HG03442 (cell line): ENCODE data around the gene MON1A.
A peak's percentile ranks its signal among the peaks of the same experiment; 100 is the strongest.
"Not testable (repeated sequence)": the region's sequence is repeated elsewhere in the genome, so short reads cannot be mapped to it uniquely, and the experiment has no call there.

Experiments used
- ATAC-seq: cut with Tn5 transposase; IDR thresholded peaks from one replicate; pipeline ENCODE4 v1.9.1; 2021; ENCODE audit warnings: mild to moderate bottlenecking, moderate library complexity; ENCODE audit not compliant: unreplicated experiment

MON1A gene, protein sequence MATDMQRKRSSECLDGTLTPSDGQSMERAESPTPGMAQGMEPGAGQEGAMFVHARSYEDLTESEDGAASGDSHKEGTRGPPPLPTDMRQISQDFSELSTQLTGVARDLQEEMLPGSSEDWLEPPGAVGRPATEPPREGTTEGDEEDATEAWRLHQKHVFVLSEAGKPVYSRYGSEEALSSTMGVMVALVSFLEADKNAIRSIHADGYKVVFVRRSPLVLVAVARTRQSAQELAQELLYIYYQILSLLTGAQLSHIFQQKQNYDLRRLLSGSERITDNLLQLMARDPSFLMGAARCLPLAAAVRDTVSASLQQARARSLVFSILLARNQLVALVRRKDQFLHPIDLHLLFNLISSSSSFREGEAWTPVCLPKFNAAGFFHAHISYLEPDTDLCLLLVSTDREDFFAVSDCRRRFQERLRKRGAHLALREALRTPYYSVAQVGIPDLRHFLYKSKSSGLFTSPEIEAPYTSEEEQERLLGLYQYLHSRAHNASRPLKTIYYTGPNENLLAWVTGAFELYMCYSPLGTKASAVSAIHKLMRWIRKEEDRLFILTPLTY

DNA sequence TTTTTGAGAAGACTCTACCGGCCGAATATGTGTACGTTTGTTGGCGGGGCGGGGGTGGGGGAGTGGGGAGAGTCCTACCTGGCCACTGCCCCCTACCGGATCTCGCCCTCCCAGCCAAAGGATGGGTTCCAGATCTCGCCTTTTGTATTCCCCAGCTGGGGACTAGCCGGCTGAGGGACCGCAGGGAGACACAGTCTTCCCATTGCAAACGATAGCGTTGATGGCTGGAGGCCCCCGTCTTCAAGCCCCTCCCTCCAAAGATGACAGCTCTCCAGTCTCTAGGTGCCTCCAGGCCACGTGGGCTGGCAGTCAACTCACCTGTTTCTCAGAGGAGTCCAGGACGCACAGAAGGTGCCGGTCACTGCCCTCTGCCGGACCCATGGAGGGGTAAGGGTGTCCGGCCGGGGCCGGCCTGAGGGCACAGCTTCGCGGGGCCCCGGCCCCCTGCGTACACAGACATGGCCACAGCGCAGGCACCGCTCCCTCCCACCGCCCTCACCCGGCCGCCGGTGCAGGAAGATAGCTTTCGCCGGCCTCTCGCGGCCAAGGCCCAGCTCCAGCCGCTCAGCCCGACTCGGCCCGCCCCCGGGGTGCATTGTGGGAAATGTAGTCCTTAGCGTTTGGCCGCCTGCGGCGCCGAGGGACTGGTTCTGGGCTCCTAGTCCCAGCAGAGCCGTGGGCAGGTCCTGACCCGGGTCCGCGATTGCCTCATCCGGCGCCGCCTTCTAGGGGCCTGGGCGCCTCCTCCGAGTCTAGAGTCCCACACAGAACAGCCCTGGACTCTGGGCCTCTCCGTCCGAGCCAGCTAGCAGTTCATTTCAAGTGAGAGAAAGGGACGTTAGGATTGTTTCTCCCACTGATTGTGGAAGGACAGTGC lies at the start of gene MON1A:
TSS of gene MON1A (minus strand) at position 521 of the 877 bp plus-strand sequence. CDS start 16,465 bp downstream, outside the sequence.
- ATAC-seq: peak; percentile 91

DNA sequence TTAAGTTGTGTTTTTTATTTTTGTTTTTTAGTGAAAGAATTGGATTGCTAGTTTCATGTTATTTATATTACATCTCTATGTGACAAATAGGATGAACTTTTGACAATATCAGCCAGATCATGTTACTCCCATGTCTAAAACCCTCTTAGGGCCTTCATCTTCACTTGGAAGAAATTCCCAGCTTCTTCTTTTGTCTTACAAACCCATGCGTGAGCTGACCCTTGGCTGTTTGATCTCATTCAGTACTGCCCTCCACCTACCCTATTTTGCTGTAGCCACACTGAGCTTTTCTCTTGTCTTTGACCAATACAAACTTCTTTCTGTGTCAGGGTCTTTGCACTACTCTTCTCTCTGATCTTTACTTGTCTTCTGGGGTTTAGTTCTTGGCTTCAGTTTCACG lies 47.3 kb upstream of the MON1A start:
- no peak for ATAC-seq

DNA sequence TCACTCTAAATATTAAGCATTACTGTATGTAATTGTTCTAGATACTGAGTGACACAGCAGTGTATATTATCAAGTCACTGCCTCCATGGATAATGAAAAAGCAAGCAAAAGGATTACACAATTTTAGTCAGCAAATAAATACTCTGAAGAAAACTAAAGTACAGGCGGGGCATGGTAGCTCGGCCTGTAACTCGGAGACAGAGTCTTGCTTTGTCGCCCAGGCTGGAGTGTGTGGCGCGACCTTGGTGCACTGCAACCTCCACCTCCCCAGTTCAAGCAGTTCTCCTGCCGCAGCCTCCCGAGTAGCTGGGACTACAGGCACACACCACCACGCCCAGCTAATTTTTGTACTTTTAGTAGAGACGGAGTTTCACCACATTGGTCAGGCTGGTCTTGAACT lies 43.0 kb upstream of the MON1A start:
- ATAC-seq: no peak

DNA sequence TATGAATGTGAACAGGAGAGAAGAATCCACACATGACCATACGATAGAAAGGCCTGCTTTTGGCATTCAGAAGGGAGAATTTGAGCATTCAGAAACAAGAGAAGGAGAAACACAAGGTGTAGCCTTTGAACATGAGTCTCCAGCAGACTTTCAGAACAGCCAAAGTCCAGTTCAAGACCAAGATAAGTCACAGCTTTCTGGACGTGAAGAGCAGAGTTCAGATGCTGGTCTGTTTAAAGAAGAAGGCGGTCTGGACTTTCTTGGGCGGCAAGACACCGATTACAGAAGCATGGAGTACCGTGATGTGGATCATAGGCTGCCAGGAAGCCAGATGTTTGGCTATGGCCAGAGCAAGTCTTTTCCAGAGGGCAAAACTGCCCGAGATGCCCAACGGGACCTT lies 38.7 kb upstream of the MON1A start:
- ATAC-seq: no peak

DNA sequence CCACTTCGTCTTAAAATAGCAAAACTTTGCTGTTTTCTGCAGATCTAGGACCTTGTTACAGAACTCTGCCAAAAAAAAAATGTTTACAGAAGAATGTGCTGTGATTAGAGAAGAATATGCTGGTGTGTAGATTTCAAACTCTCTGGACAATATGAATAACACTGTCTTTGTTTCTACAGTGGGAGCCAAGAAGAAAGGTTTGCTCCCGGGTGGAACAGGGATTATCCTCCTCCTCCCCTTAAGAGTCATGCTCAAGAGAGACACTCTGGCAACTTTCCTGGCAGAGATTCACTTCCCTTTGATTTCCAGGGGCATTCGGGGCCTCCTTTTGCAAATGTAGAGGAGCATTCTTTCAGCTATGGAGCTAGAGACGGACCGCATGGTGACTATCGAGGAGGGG lies 37.7 kb upstream of the MON1A start:
- ATAC-seq: no peak

DNA sequence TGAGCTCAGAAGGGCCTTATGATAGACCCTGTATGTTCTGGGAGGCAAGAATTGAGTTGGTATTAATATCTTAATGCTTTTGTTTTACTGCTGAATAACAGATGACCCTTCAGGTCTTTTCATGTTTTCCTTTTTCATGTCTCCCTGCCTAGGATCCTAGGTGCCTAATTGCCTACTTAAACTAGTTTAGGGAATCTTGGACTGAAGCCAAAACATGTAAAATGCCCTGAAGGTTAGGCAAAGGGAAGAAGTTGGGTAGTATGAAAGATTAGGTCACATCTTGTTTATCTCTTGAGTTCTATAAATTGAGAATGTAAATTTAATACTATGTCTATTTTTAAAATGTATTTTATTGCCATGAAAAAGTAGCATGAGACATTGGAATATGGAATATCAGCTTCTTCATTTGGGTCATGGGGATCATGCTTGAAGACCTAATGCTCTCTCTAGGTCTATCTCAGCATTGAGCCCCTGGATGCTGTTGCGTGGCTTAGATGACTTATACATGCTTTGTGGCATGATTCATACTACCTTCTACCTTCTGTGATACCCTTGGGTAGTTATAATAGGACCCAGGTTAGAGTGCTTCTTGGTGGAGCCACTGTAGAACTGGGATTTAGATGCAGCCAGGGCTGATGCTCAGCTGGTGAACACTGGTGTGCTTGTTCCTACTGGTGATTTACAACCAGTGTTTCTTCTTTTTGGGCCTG lies 36.8 kb upstream of the MON1A start:
- no peak for ATAC-seq

DNA sequence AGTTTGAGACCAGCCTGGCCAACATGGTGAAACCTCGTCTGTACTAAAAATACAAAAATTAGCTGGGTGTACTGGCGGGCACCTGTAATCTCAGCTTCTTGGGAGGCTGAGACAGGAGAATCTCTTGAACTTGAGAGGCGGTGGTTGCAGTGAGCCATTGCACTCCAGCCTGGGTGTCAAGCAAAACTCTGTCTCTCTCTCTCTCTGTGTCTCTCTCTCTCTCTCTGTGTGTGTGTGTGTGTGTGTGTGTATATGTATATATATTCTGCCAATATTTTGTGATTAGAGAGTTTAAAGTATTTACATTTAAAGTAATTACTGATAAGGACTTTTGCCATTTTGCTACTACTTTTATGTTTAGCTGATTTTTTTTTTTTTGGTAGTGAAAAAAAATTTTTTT lies 26.0 kb upstream of the MON1A start:
- no peak for ATAC-seq

DNA sequence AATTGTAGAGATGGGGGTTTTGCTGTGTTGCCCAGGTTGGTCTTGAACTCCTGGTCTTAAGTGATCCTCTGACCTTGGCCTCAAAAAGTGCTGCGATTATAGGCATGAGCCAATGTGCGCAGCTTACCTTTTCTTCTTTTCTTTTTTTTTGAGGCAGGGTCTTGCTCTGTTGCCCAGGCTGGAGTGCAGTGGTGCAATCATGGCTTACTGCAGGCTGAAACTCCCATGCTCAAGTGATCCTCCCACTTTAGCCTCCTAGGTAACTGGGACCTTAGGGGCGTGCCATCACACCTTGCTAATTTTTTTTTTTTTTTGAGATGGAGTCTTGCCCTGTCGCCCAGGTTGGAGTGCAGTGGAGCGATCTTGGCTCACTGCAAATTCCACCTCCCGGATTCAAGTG lies 23.3 kb upstream of the MON1A start:
- no peak for ATAC-seq

DNA sequence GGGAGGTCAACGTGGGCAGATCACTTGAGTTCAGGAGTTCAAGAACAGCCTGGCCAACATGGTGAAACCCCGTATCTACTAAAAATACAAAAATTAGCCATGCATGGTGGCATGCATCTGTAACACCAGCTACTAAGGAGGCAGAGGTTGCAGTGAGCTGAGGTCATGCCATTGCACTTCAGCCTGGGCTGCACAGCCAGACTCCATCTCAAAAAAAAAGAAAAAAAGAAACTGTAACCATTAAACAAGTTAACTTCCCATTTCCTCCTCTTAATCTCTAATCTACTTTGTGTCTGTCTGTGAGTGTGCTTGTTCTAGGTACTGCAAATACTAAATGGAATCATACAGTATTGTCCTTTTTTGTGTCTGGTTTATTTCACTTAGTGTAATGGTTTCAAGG lies 13.0 kb upstream of the MON1A start:
- ATAC-seq: no peak

DNA sequence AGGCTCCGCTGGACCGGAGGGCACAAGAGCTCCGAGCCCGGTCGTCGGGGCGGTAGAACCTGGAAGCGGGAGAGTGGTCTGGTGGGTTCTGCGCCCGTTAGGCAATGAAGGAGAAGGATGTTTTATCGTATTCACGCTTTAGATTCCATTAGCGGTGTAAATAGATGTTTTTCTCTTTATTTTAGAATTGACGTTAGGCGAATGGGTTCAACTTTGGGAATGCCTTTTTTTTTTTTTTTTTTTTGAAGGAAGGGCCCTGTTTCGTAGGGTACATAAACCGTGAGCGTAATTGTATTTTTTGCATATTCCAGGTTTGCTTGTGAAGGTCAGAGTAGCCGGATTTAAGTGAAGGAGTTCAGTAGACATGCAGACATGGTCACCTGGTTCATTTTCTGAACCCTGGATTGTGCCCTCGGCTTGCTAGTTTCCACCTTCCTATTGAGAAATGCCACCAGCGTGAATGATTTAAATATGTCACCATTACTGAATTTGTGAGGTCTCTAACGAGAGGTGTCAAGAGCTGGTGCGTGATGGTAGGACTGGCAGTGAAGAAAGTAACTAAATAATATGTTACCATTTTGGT lies 11.1 kb upstream of the MON1A start:
- peak; percentile 2 for ATAC-seq

DNA sequence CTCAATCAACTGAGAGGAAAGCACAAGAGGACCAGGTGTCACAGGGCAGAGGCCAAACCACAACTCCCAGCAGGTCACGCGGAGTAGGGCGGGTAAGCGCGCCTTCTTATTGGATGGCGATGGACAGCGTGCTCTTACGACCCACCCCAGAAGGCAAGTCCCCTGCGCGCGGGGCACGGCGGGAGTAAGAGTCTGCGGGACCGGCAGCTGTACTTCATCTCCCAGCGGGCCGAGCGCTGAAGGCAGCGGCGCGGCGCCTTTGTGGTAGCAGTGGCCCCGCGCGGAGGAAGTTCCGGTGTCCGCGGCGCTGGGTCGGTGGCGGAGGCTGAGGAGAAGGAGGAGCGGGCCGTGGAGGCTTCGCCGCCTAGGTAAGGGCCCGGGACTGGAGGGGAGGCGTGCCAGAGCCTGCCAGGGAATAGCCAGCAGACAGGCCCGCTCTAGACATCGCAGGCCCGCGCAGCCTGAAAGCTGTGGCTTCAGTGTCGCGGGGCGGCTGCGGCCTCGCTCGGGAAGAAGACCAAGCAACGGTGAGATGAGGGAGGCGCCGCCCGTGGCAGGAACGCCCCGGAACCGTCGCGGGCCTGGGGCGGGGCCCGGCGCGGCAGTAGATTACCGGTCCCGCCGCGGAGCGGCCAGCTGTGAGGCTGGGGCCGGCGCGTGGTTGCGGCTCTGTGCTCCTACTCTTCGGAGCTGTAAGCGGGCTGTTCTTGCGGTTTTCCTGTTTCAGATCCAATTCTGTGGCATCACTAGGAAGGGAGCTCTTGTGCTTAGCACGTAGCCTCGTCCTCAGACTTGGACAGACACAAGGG lies 10.5 kb upstream of the MON1A start, which contains the start of gene RBM6:
TSS of gene RBM6 (plus strand) at position 293 of the 809 bp plus-strand sequence. CDS start 22,492 bp downstream, outside the sequence.
- ATAC-seq: peak; percentile 88

DNA sequence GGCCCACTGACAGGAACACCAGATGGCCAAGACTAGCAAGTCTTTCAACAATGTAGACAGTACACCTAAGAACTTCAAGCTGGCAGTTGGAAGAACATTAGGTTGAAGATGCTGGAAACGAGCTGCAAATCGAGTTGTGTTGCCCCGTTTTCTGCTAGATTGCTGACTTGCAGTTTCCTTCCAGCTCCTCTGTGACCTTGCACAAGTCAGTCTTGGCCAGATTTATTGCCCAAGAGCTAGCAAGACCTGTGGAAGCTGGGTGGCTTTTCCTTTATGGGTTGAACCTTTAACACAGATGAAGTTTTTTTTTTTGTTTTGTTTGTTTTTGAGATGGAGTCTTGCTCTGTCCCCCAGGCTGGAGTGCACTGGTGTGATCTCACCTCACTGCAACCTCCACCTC lies 7.5 kb upstream of the MON1A start:
- no peak for ATAC-seq

DNA sequence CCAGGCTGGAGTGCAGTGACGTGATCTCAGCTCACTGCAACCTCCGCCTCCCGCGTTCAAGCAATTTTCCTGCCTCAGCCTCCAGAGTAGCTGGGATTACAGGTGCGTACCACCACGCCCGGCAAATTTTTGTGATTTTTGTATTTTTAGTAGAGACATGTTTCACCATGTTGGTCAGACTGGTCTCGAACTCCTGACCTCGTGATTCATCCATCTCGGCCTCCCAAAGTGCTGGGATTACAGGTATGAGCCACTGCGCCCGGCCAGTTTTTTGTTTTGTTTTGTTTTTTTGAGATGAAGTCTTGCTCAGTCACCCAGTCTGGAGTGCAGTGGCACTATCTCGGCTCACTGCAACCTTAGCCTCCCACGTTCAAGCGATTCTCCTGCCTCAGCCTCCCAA lies 2.7 kb upstream of the MON1A start:
- ATAC-seq: not testable (repeated sequence)

DNA sequence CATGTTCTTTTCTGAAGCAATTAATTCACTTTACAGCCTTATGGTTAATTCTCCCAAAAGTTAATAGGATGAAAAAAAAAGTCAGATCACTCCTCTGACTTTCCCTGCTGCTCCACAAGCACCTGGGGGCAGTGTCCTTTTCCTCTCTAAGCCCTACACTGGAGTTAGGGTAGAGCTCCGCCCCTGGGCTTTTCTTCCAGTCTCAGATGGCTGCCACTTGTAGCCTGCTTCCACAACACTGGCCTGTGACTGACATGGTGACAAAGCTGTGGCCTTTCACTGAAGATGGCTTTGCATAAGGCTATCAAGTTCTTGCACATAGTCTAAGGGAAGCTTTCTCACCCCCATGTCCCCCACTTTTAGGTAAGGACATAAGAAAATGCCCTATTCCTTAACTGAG lies 1.3 kb upstream of the MON1A start:
- ATAC-seq: no peak

DNA sequence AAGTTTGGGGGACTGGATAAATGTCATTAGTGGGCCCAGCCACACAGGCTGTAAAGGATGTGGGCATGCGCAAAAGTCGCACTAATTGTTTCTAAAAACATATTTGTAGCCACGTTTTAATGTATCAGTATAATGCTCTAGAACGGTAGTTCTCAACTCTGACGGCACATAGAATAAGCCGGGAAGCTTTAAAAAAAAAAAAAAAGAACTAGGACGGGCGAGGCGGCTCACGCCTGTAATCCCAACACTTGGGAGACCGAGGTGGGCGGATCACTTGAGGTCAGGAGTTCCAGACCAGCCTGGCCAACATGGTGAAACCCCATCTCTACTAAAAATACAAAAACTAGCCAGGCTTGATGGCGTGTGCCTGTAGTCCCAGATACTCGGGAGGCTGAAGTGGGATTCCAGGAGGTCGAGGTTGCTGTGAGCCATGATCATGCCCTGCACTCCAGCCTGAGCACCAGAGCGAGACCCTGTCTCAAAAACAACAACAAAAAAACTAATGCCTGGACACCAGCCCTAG lies 618 bp upstream of the MON1A start:
- ATAC-seq: no peak

DNA sequence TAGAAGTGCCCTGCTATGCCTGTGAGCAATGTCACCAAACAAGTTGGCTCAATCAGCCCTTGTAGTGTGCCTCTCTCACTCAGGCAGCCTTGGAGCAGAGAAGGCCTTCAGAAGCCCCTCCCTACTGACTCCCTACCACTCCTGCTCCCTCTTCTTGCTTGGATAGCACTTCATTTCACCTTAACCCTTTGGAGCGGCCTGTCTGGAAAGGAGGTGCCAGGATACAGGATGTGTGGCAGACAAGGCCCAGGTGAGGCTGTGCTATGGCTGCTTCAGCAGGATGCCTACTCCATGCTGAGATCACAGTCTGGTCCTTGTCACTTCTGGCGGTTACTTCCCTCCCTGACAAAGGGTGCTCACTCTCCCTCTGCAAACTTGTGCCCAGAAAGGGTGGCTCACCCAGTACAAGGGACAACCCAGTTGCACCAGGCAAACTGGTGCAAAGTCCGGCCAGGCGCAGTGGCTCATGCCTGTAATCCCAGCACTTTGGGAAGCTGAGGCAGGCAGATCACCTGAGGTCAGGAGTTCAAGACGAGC lies 1.1 kb downstream of the MON1A start:
- no peak for ATAC-seq

DNA sequence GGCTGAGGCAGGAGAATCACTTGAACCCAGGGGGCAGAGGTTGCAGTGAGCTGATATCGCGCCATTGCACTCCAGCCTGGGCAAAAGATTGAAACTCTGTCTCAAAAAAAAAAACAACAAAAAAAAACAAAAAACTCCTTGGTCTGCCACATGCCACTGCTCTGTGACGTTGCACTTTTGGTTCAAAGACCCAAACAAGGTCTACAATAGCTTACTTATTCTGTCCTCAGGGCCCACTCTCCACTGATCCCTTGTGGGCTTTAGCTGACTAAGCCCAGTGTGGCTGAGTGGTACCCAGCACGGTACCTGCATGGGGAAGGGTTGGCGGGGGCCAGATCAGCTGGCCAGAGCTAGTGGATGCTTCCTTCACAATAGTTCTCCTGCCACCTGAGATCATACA lies 1.8 kb downstream of the MON1A start:
- ATAC-seq: no peak

DNA sequence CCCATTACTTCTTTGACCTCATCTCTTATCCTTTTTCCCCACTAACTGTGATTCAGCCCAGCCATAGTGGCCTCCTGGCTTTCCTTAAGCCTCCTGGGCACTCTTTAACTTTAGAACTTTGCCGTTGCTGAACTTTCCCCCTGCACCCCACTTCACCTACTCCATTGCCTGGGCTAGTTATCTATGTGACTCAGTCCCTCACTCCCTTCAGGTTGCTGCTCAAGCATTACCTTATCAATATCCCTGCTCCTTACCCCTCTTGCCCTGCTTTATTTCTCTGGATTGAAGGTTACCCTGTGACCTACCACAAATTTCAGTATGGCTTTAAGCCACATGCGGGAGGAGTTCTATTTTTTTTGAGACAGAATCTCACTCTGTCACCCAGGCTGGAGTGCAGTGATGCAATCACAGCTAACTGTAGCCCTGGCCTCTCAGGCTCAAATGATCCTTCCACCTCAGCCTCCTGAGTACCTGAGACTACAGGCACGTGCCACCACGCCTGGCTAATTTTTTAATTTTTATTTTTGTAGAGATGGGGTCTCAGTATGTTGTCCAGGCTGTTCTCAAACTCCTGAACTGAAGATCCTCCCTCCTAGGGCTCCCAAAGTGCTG lies 3.4 kb downstream of the MON1A start:
- no peak for ATAC-seq

DNA sequence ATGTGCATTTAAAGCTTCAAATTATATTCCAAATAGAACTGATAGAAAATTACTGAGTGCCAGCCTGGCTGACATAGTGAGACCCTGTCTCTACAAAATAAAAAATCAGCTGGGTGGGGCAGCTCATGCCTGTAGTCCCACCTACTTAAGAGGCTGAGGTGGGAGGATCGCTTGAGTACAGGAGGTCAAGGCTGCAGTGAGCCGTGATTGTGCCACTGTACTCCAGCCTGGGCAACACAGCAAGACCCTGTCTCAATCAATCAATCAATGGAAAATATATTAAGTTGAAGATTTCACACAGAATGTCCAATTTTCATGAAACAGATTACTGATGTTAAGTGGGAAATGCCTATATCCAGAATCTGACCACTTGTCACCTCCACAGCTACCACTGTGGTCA lies 4.1 kb downstream of the MON1A start:
- no peak for ATAC-seq
